H1 (cell line): ENCODE measurements around the gene ANXA3. TPM values are rescaled to one million over a fixed set of nuclear protein-coding genes. Genes with fewer than 3 reads are reported as not detected.

Experiments used
- CTCF ChIA-PET: fragments of 300-600 bp; sonication (Branson Sonifier 250); formaldehyde crosslinking; loops from one replicate; lab custom pipeline; 2021; ENCODE audit not compliant: partially characterized antibody; lab: Charles Lee
- POLR2A ChIA-PET: fragments of 300-600 bp; sonication (Branson Sonifier 250); formaldehyde crosslinking; loops from one replicate; lab custom pipeline; 2021; ENCODE audit warnings: inconsistent platforms; ENCODE audit not compliant: partially characterized antibody; lab: Charles Lee
- DNase-seq, 2 experiments: peaks; one replicate each; pipeline versions ENCODE4 v3.0.0 to v3.0.0-alpha.2; 2010 to 2022; ENCODE audit warnings: low spot score in 2 of 2, low read depth in 1 of 2, mixed read lengths in 1 of 2
- FAIRE-seq: peaks from 2 replicates; lab custom pipeline; 2011; peaks lifted over from hg19 to GRCh38; lab: Jason Lieb, UNC
- H2AFZ ChIP-seq: 2 replicates; pipeline ENCODE4 v1.8.1; 2012; ENCODE audit warnings: low read length, inconsistent platforms
- H2AK5ac ChIP-seq: 2 replicates; pipeline ENCODE4 v1.6.1; 2013; ENCODE audit warnings: low read depth, low read length
- H2BK120ac ChIP-seq: replicated peaks from 2 replicates; pipeline ENCODE3; 2013; ENCODE audit warnings: low read depth, low read length, inconsistent platforms
- H2BK12ac ChIP-seq: 2 replicates; pipeline ENCODE4 v1.6.1; 2013; ENCODE audit warnings: low read depth, low read length
- H2BK15ac ChIP-seq: 2 replicates; pipeline ENCODE4 v1.6.1; 2013; ENCODE audit warnings: low read length
- H2BK20ac ChIP-seq: 2 replicates; pipeline ENCODE4 v1.6.1; 2013; ENCODE audit warnings: low read length
- H2BK5ac ChIP-seq: 2 replicates; pipeline ENCODE4 v1.6.1; 2013; ENCODE audit warnings: low read depth, low read length
- H3K14ac ChIP-seq: 2 replicates; pipeline ENCODE4 v1.6.1; 2013; ENCODE audit warnings: inconsistent platforms; ENCODE audit not compliant: insufficient read length
- H3K18ac ChIP-seq: 2 replicates; pipeline ENCODE4 v1.6.1; 2013; ENCODE audit warnings: low read length; ENCODE audit errors: extremely low read depth
- H3K23ac ChIP-seq: 2 replicates; pipeline ENCODE4 v1.6.1; 2013; ENCODE audit warnings: inconsistent platforms; ENCODE audit not compliant: insufficient read length
- H3K23me2 ChIP-seq: 2 replicates; pipeline ENCODE4 v1.6.1; 2013; ENCODE audit warnings: low read depth, low read length
- H3K27ac ChIP-seq: 2 replicates; pipeline ENCODE4 v1.6.1; 2011; ENCODE audit warnings: low read depth, low read length, inconsistent platforms
- H3K27me3 ChIP-seq, 4 experiments: replicated peaks in 1 of 4; 1 replicate in 1 of 4; 2 replicates in 3 of 4; pipeline versions ENCODE4 v1.6.1 to v1.8.1; 2011 to 2013; ENCODE audit warnings: low read length in 3 of 4, mild to moderate bottlenecking in 3 of 4, inconsistent platforms in 2 of 4, mixed read lengths in 2 of 4, moderate library complexity in 1 of 4; ENCODE audit not compliant: control insufficient read depth in 3 of 4, insufficient read depth in 3 of 4; ENCODE audit errors: extremely low read depth in 1 of 4
- H3K36me3 ChIP-seq, 4 experiments: 2 replicates each; pipeline versions ENCODE4 v1.6.1 to v1.8.1; 2011 to 2013; ENCODE audit warnings: mild to moderate bottlenecking in 4 of 4, low read length in 3 of 4, moderate library complexity in 2 of 4, control low read depth in 1 of 4, inconsistent platforms in 1 of 4; ENCODE audit not compliant: insufficient read depth in 4 of 4, control insufficient read depth in 2 of 4
- H3K4ac ChIP-seq: replicated peaks from 2 replicates; pipeline ENCODE3; 2013; ENCODE audit warnings: low read length, low read depth, mixed read lengths, inconsistent platforms; ENCODE audit not compliant: insufficient read length
- H3K4me1 ChIP-seq, 4 experiments: replicated peaks in 1 of 4; 1 replicate in 1 of 4; 2 replicates in 3 of 4; pipeline versions ENCODE4 v1.6.1 to v1.8.1; 2011 to 2013; ENCODE audit warnings: low read length in 3 of 4, inconsistent platforms in 2 of 4, mixed read lengths in 1 of 4; ENCODE audit not compliant: insufficient read depth in 4 of 4, control insufficient read depth in 3 of 4
- H3K4me2 ChIP-seq, 2 experiments: 2 replicates each; pipeline versions ENCODE4 v1.6.1 to v1.8.1; 2011 to 2013; ENCODE audit warnings: low read depth in 2 of 2, low read length in 2 of 2, control low read depth in 1 of 2, inconsistent platforms in 1 of 2, mild to moderate bottlenecking in 1 of 2; ENCODE audit not compliant: insufficient read depth in 1 of 2
- H3K4me3 ChIP-seq, 4 experiments: fragments of 200-600, 300-600 bp in 1 of 4; sonication (generic), shearing (Covaris generic), sonication (Bioruptor Twin) in 1 of 4; 2 replicates each; pipeline versions ENCODE4 v1.5.1 to v1.8.1; 2011 to 2016; ENCODE audit warnings: low read length in 4 of 4, low read depth in 3 of 4, control low read depth in 2 of 4, inconsistent platforms in 2 of 4, mild to moderate bottlenecking in 2 of 4, mixed read lengths in 1 of 4, moderate library complexity in 1 of 4; ENCODE audit not compliant: insufficient read depth in 2 of 4; ENCODE audit errors: extremely low read depth in 1 of 4
- H3K56ac ChIP-seq: replicated peaks from 2 replicates; pipeline ENCODE3; 2013; ENCODE audit warnings: low read depth, mild to moderate bottlenecking, mixed read lengths, low read length, inconsistent platforms; ENCODE audit not compliant: insufficient read length
- H3K79me1 ChIP-seq: 2 replicates; pipeline ENCODE4 v1.6.1; 2013; ENCODE audit warnings: low read depth, low read length, control low read depth
- H3K79me2 ChIP-seq, 2 experiments: 2 replicates each; pipeline versions ENCODE4 v1.6.1 to v1.8.1; 2012 to 2013; ENCODE audit warnings: low read length in 2 of 2, mild to moderate bottlenecking in 2 of 2, inconsistent platforms in 1 of 2; ENCODE audit not compliant: insufficient read depth in 2 of 2, control insufficient read depth in 1 of 2
- H3K9ac ChIP-seq, 4 experiments: replicated peaks in 1 of 4; 1 replicate in 1 of 4; 2 replicates in 3 of 4; pipeline versions ENCODE4 v1.6.1 to v1.8.1; 2011 to 2013; ENCODE audit warnings: low read depth in 3 of 4, low read length in 3 of 4, control low read depth in 2 of 4, mild to moderate bottlenecking in 2 of 4, moderate library complexity in 2 of 4, inconsistent platforms in 1 of 4; ENCODE audit errors: extremely low read depth in 1 of 4
- H3K9me3 ChIP-seq, 2 experiments: 2 replicates each; pipeline versions ENCODE4 v1.6.1 to v1.8.1; 2012 to 2013; ENCODE audit warnings: mild to moderate bottlenecking in 2 of 2, moderate library complexity in 2 of 2, control low read depth in 1 of 2, inconsistent platforms in 1 of 2, low read depth in 1 of 2, low read length in 1 of 2, mixed read lengths in 1 of 2; ENCODE audit not compliant: insufficient read depth in 2 of 2
- H4K20me1 ChIP-seq, 2 experiments: replicated peaks in 1 of 2; 2 replicates each; pipeline versions ENCODE3 to v1.8.1; 2011 to 2013; ENCODE audit warnings: inconsistent platforms in 2 of 2, low read length in 2 of 2, mild to moderate bottlenecking in 1 of 2; ENCODE audit not compliant: insufficient read depth in 2 of 2, control insufficient read depth in 1 of 2
- H4K5ac ChIP-seq: 2 replicates; pipeline ENCODE4 v1.6.1; 2013; ENCODE audit warnings: low read length, low read depth, mixed read lengths, inconsistent platforms; ENCODE audit not compliant: insufficient read length
- H4K8ac ChIP-seq: 2 replicates; pipeline ENCODE4 v1.8.0; 2013; ENCODE audit warnings: mild to moderate bottlenecking, moderate library complexity, low read length, inconsistent platforms; ENCODE audit not compliant: insufficient read depth; ENCODE audit errors: extremely low read depth
- H4K91ac ChIP-seq: replicated peaks from 2 replicates; pipeline ENCODE3; 2013; ENCODE audit warnings: low read length, mixed read lengths, inconsistent platforms; ENCODE audit not compliant: insufficient read length
- BCL11A ChIP-seq, 2 experiments: IDR thresholded peaks; one replicate each; pipeline ENCODE4 v1.6.1; 2011; ENCODE audit warnings: low read depth in 2 of 2, low read length in 2 of 2, mild to moderate bottlenecking in 2 of 2
- BRCA1 ChIP-seq: IDR thresholded peaks from 2 replicates; pipeline ENCODE4 v1.6.1; 2012; ENCODE audit warnings: low read depth, low read length, improper control_type of control experiment
- CHD2 ChIP-seq: IDR thresholded peaks from 2 replicates; pipeline ENCODE4 v1.6.1; 2012; ENCODE audit warnings: low read length, improper control_type of control experiment
- EP300 ChIP-seq, 2 experiments: IDR thresholded peaks; 1 replicate in 1 of 2; 2 replicates in 1 of 2; pipeline ENCODE4 v1.6.1; 2011 to 2012; ENCODE audit warnings: low read depth in 2 of 2, low read length in 2 of 2, mild to moderate bottlenecking in 2 of 2, borderline replicate concordance in 1 of 2, inconsistent platforms in 1 of 2, moderate library complexity in 1 of 2
- GABPA ChIP-seq: IDR thresholded peaks from 2 replicates; pipeline ENCODE4 v1.6.1; 2011; ENCODE audit warnings: mild to moderate bottlenecking, low read length, moderate library complexity, borderline replicate concordance; ENCODE audit not compliant: insufficient read depth
- MAFK ChIP-seq: IDR thresholded peaks from 2 replicates; pipeline ENCODE4 v1.6.1; 2012; ENCODE audit warnings: low read depth, mild to moderate bottlenecking, improper control_type of control experiment, low read length
- PHF8 ChIP-seq: fragments of 200-600 bp; sonication (generic); conservative IDR thresholded peaks from 2 replicates; pipeline ENCODE4 v1.7.1; 2012; ENCODE audit warnings: low read depth, mild to moderate bottlenecking, inconsistent platforms, low read length, moderate library complexity
- POLR2AphosphoS5 ChIP-seq: IDR thresholded peaks from 2 replicates; pipeline ENCODE4 v1.6.1; 2011; ENCODE audit warnings: low read depth, low read length
- POU5F1 ChIP-seq: IDR thresholded peaks from 2 replicates; pipeline ENCODE4 v1.6.1; 2011; ENCODE audit warnings: low read depth, mild to moderate bottlenecking, low read length, moderate library complexity
- SP2 ChIP-seq: IDR thresholded peaks from 2 replicates; pipeline ENCODE4 v1.6.1; 2012; ENCODE audit warnings: mild to moderate bottlenecking, low read length, inconsistent platforms
- SRF ChIP-seq: IDR thresholded peaks from 2 replicates; pipeline ENCODE4 v1.6.1; 2011; ENCODE audit warnings: mild to moderate bottlenecking, low read depth, low read length, moderate library complexity
- TAF1 ChIP-seq: IDR thresholded peaks from 2 replicates; pipeline ENCODE4 v1.6.1; 2011; ENCODE audit warnings: mild to moderate bottlenecking, low read depth, low read length
- TBP ChIP-seq: IDR thresholded peaks from 2 replicates; pipeline ENCODE4 v1.6.1; 2011; ENCODE audit warnings: low read depth, low read length, improper control_type of control experiment
- YY1 ChIP-seq: IDR thresholded peaks from 2 replicates; pipeline ENCODE4 v1.6.1; 2011; ENCODE audit warnings: low read depth, mild to moderate bottlenecking, low read length
- ZNF274 ChIP-seq: IDR thresholded peaks from 2 replicates; pipeline ENCODE4 v1.7.0; 2012; ENCODE audit warnings: low read length, borderline replicate concordance; ENCODE audit errors: extremely low read depth
- WGBS, 2 experiments: shearing (Covaris generic) in 1 of 2; methylation state at CpG; one replicate each; pipeline versions ENCODE4 v1.1.6 to v1.1.7; 2013 to 2015; ENCODE audit warnings: low lambda C conversion rate in 2 of 2, mixed read lengths in 2 of 2, inconsistent platforms in 1 of 2, low coverage in 1 of 2, missing lambda C conversion rate in 1 of 2; ENCODE audit not compliant: insufficient replicate concordance in 2 of 2, insufficient coverage in 1 of 2, insufficient read length in 1 of 2; ENCODE audit errors: extremely low coverage in 1 of 2, missing lambda C conversion rate in 1 of 2; 5-methylcytosine and 5-hydroxymethylcytosine counted together
- polyA plus RNA-seq, 7 experiments: library from polyadenylated mRNA; depleted of rRNA in 3 of 7; stranded (reverse) in 5 of 7; unstranded in 2 of 7; fragments of >200 nt in 5 of 7; fragments of 200-250 nt in 2 of 7; gene quantifications; 1 replicate in 5 of 7; 2 replicates in 1 of 7; 4 replicates in 1 of 7; pipeline versions ENCODE4 v1.2.1 to v1.2.3, GENCODE V29; 2011 to 2013; ENCODE audit warnings: missing spikeins in 2 of 7, mixed read lengths in 2 of 7
- total RNA-seq: library from RNA; stranded (reverse); fragmentation: NEBNext Ultra II Directional; extraction: Animal tissue kit (Norgen Biotek cat#: 25700); gene quantifications from 2 replicates; pipeline ENCODE4 v1.2.1, GENCODE V29; 2021
- TF ChIP-seq, protein P1 (sequence below): IDR thresholded peaks from 2 replicates; pipeline ENCODE4 v1.6.1; 2012; ENCODE audit warnings: inconsistent platforms

Gene ANXA3
- total and polyA plus RNA-seq, 2 of the 8 experiments (the other 6 are each of a cell fraction or from before 2014, with no cell fraction given) = 10.3 to 27.3 TPM

- no peaks in the 10 kb centered on the region for H4K20me1 ChIP-seq
- no peaks in the 10 kb centered on the region for H3K23me2 ChIP-seq
- no peak overlapping the region for H3K4ac ChIP-seq
- no peak overlapping the region for H3K14ac ChIP-seq
- H2AK5ac ChIP-seq = no peak overlapping the region
- H4K5ac ChIP-seq = no peak overlapping the region
- H3K4me1 ChIP-seq = no peaks in the 10 kb centered on the region
- no peaks in the 10 kb centered on the region for H3K79me2 ChIP-seq
- CTCF ChIA-PET = no interaction called here
- no peak overlapping the region for H2BK120ac ChIP-seq
- no peaks in the 10 kb centered on the region for H3K79me1 ChIP-seq
- no peak overlapping the region for H3K56ac ChIP-seq
- no peak overlapping the region for H3K27ac ChIP-seq
- H2BK15ac ChIP-seq = no peak overlapping the region
- H3K9ac ChIP-seq = no peak overlapping the region
- no peak overlapping the region for H3K4me3 ChIP-seq
- no peak overlapping the region for H3K23ac ChIP-seq
- no peak overlapping the region for H2BK20ac ChIP-seq
- no peak overlapping the region for H4K91ac ChIP-seq
- no peak overlapping the region for H3K18ac ChIP-seq
- DNase-seq (no peak), FAIRE-seq (no peak)
- no peak overlapping the region for H3K4me2 ChIP-seq
- no peak overlapping the region for H4K8ac ChIP-seq
- POLR2A ChIA-PET = no interaction called here
- WGBS, 2 experiments = 76% methylated on average over 1 of the region's 1 CpG; no CpG with 5 or more reads in 1 of the 2 experiments
- H3K36me3 ChIP-seq = no peaks in the 10 kb centered on the region
- no peak overlapping the region for H2AFZ ChIP-seq
- H3K9me3 ChIP-seq = no peaks in the 10 kb centered on the region
- H2BK12ac ChIP-seq = no peak overlapping the region
- H3K27me3 ChIP-seq = no peaks in the 10 kb centered on the region
- no peak overlapping the region for H2BK5ac ChIP-seq
- no peak for TF ChIP-seq POU5F1
- no peak for TF ChIP-seq POLR2AphosphoS5
- no peak for TF ChIP-seq SP2
- no peak for TF ChIP-seq GABPA
- TF ChIP-seq SRF = no peak
- no peak for TF ChIP-seq CHD2
- TF ChIP-seq ZNF274 = no peak
- no peak for TF ChIP-seq YY1
- TF ChIP-seq TAF1 = no peak
- TF ChIP-seq EP300 (IDR thresholded peaks at IDR 0.05; ENCODE audit: borderline replicate concordance in 1 of 2, low read depth in 2 of 2, low read length in 2 of 2) = no peak
- no peak for TF ChIP-seq PHF8
- TF ChIP-seq TBP = no peak
- TF ChIP-seq BRCA1 = no peak
- TF ChIP-seq, protein P1, sequence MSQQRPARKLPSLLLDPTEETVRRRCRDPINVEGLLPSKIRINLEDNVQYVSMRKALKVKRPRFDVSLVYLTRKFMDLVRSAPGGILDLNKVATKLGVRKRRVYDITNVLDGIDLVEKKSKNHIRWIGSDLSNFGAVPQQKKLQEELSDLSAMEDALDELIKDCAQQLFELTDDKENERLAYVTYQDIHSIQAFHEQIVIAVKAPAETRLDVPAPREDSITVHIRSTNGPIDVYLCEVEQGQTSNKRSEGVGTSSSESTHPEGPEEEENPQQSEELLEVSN = no peak
- TF ChIP-seq MAFK = no peak
- TF ChIP-seq BCL11A (IDR thresholded peaks at IDR 0.05; ENCODE audit: low read depth in 2 of 2, low read length in 2 of 2) = no peak
Observed at GRCh38 chr4:78640714-78641113, 89.1 kb downstream of the ANXA3 start.
